ENCODE results near the gene PPP1CB. TPM values are rescaled to one million over a fixed set of nuclear protein-coding genes. Genes with fewer than 3 reads are reported as not detected.

The PPP1CB gene
- total RNA-seq = 428 TPM

DNA sequence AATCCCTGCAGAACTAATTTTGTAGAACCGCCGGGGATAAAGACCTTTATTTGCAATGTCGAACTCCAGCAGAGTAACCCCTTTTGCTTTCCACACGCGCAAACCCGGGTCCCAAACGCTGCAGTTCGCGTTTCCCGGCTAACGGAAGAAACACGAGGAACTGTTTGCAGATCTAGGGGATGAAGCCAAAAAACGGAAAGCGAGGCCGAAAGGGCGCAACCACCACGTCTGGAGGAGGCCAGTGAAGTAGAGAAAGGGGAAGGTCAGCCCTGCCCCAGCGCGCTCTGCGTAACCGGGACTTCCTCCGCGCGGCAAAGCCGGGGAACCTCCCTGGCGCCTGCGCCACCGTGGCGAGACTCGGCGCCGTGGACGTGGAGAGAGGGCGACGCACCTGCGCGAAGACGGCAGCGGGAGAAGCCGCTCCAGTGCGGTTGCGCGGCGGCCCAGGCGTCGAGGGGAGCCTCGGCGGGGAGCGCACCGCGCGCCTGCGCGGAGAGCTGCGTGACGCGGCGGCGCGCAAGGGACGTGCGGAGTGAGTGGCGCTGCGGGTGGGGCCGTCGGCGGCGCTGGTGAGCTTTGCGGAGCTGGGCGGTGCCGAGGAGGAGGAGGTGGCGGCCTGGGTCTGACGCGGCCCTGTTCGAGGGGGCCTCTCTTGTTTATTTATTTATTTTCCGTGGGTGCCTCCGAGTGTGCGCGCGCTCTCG is at the start of gene PPP1CB:
Gene PPP1CB, plus strand, starts transcription at position 579 of the 704 bp plus-strand sequence. CDS start 295 bp downstream, outside the sequence.
- DNase-seq (ENCODE audit: low spot score in 2 of 2) (peak; percentile 90 to 94), FAIRE-seq (no peak)

DNA sequence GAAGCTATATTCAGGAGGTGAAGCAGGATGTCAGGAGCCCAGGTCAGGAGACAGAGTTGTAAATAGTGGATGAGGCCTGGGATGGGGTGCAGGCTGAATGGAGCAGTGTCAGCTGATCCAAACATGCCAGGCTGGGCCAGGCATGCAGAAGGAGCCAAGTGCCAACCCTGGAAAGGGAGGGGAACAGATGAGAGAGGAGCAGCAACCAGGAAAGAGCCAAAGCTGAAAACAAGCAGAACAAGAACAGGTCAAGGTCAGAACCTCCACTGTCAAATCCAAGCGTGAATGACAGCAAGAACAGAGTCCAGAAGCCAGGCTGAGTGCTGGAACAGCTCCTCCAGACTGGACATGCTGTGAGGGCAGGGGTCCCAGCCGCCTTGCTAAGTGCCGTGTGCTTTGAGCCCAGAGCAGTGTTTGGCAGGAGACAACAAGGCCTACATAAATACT is 49.2 kb upstream of the PPP1CB start:
- FAIRE-seq = no peak
- no peak for DNase-seq (ENCODE audit: low spot score in 2 of 2)

DNA sequence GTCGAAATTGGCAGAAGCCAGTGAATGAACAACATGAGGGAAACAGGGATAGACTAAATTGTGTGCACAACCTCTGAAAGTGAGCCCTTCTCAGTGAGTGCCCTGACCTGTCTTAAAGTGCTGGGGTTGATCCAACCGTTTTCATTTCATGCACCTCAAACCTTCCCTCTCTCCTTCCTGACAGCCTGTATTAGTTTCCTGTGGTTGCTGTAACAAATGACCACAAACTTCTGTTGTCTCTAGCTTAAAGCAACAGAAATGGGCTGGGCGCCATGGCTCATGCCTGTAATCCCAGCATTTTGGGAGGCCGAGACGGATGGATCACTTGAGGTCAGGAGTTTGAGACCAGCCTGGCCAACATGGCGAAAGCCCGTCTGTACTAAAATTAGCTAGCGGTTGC is 48.8 kb upstream of the PPP1CB start:
- DNase-seq (ENCODE audit: low spot score in 2 of 2) (no peak), FAIRE-seq (no peak)

DNA sequence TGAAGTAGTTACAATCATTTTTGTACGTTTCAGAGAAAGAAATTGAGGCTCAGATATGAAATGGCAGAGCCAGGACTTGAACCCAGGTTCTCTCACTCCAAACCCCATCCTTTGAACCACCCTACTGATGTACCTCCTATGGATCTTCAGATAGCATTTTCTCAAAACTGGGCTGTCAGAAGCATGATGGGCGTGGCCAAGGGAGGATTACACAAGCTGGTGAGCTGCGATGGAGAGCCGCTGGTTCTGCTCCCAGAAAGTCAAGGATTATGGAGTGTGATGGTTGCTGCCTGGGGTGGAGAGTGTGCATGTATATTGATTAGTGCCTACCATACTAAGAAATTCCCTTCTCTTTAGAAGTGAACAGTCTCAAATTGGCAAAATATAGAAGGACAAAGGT is 47.0 kb upstream of the PPP1CB start:
- no peak for DNase-seq (ENCODE audit: low spot score in 2 of 2)
- FAIRE-seq = no peak

DNA sequence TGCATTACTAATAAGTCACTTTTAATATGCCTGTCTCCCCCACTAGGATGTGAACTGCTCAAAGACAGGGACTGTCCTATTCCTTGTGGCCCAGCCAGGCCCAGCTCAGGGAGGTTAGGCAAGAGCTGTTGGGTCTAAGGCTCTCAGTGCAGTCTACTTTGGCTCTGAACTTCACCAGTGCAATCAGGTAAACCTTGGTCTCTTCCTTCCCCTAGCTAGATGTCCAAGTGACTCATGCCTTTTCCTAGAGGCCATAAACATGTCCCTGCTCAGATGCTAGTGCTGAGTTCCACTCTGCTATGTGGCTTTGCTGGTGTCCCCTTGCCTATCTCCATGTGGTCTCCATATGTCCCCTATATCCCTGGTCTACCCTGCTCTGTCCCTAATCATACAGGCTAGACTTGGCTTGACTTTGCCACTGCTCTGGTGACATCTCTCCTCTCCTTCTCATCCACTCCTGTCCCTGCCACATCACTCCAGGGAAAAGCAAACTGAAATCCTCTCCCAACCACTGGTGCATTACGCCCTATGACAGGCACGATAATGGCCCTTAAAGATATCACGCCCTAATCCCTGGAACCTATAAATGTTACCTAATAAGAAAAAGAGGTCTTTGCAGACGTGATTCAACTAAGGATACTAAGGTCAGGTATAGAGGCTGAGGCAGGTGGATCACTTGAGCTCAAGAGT is 45.7 kb upstream of the PPP1CB start:
- DNase-seq (ENCODE audit: low spot score in 2 of 2) = no peak

DNA sequence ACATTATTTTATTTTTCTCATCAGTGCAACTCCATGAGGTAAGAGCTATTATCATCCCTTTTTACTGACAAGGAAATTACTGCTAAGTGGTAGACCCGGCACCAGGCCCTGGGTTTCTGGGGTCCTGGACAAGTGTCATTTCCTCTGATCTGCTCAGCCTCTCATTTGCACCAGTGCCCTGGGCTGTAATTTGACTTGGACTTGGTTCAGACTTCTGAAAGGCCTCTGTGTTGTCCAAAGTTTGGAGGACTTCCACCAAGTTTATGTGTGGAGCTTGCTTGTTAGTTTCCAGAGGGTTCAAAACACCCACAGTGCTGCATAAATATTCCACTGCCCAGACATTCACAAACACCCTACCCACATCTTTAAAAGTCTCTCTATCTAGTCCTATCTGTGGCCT is 44.0 kb upstream of the PPP1CB start:
- FAIRE-seq (no peak), DNase-seq (ENCODE audit: low spot score in 2 of 2) (peak; percentile 22 to 42)

More for the DNA sequence above, 45.7 kb upstream of the PPP1CB start:
- FAIRE-seq = no peak

DNA sequence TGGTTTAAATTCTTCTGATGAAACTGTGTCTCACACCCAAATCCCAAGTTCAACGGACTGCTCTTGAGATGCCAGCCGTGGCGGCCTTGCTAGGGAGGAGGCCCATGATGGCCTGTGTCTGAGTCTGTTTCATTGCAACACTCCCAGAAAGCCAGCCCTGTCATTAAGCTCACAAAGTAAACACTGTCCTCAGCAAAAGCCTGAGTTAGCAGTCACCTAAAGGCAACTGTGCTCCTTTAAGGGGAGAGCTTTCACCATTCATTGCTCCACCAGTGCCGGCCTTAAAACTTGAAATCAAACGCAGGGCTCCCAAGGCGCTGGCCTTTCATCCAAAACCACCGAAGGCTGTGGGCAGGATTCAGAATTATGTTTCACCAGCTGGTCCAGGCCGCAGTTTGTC is 42.5 kb upstream of the PPP1CB start:
- DNase-seq (ENCODE audit: low spot score in 2 of 2) (no peak), FAIRE-seq (no peak)

DNA sequence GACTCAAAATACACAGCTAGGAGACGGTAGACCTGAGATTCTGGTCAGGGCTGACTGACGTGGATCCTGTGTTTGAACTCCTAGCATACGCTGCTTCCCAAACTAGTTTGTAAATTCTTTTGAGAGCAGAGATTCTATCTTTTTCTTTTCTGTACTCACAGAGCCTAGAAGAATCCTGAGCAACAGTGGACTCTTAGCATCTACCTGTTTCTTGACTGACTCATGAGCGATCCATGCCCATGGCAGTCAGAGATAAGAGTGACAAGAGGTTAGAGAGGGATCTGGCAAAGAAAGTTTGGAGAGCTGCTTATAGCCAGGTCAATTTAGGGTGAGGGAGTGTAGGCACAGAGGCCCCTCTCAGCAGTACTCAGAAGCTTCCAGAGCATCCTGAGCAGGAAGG is 41.1 kb upstream of the PPP1CB start:
- no peak for DNase-seq (ENCODE audit: low spot score in 2 of 2)
- no peak for FAIRE-seq

DNA sequence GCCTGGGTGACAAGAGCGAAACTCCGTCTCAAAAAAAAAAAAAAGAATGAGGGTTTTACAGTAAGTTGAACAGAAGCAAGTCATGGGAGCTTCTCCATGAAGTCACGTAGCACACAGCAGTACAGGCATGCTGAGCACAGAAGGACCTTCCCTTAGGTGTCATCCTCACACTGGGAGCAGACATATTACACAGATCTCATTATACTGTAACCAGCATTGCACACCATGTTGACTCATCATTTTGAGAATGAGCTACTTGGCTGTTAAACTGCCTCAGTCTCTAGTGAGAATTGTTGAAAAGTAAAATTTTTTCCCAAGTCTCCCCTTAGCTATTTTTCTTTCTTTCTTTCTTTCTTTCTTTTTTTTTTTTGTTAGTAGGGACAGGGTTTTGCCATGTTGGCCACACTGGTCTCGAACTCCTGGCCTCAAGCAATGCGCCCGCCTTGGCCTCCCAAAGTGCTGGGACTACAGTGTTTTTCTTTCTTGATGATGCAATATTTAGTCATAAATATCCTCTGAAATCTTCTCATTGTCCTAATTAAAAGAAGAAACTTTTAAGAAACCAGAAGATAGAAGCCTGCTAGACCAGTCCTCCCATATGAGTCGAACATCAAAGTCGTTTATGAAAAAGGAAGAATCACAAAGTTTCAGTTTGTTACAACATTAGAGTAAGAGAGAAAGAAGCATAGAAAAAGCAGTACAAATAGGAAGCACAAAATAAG is 37.9 kb upstream of the PPP1CB start:
- FAIRE-seq (no peak), DNase-seq (ENCODE audit: low spot score in 2 of 2) (no peak)

DNA sequence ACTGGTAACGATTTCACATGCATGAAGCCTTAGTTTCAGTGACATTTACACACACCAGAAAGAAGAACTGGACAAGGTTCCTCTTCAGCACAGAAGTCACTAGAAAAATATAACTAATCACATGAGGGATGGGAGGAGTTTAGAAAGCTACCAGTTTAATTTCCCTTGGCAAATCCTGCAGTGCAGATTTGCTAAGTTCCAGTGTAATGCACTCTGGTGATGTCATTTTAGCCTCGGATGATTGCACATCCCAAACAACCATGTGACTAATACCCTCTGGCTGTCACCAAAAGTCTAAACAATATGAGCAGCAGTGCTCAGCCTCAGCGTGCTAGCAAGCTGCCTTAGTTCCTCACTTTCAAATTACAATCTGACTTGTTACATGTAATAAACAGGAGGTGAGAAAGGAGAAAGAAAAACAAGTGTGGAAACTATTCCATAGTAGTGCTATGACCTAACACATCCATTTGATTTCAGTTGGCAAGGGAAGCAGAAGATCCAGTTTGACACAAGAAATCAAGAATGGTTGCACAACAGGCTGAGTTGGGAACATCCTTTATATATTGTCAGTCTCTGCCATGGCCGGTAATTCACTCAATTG is 35.3 kb upstream of the PPP1CB start:
- DNase-seq (ENCODE audit: low spot score in 2 of 2) = peak in 1 of 2 donors; percentile 37

DNA sequence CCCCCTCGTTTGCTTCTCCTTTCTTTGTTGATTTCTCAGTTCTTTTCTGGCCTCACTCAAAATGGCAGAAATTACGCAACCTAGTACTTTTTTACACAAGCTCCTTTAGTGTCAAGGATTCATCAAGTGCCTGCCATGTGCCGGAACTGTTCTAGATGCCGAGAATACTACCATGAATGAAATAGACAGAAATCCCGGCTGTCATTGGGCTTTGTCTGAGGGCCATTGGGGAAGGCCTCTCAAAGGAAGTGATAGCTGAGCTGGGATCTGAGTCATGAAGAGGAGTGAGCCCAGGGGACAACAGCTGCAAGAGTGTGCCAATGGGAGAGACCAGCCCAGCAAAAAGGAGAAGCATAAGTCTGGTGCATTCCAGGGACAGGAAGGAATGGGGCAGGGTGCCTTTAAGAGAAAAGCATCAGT is 34.3 kb upstream of the PPP1CB start:
- no peak for FAIRE-seq
- DNase-seq (ENCODE audit: low spot score in 2 of 2) = no peak

More for the DNA sequence above, 35.3 kb upstream of the PPP1CB start:
- no peak for FAIRE-seq

DNA sequence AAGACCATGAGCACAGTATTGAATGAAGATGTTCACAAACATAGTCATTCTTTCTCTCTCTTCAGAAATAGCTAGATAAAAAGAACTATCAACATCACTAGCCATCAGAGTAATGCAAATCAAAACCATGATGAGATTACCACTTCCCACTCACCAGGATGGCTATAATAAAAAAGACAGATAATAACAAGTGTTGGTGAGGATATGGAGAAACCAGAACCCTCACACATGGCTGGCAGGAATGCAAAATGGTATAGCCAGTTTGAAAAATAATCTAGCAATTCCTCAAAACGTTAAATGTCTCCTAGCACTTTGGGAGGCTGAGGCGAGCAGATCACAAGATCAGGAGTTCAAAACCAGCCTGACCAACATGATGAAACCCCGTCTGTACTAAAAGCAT is 31.3 kb upstream of the PPP1CB start:
- no peak for FAIRE-seq
- no peak for DNase-seq (ENCODE audit: low spot score in 2 of 2)

DNA sequence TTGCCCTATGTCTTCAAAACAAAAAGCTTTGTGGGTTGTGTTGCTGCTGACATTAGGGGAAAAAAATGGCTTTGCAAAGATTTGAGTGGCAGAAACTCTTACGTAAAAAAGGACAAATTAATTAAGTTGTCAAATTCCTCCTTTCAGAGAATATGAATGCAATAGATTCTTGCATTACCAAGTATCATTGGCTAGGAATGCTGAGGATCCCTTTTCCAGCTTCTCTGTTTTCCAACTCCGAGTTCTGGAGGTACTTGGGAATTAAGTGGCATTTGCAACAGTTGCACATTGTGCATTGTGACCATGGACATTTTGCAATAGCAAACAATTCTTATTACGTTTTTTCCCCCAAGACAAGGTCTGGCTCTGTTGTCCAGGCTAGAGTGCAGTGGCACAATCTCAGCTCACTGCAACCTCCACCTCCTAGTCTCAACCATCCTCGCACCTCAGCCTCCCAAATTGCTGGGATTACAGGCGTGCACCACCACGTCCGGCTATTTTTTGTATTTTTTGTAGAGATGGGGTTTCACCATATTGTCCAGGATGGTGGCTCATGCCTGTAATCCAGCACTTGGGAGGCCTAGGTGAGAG is 29.9 kb upstream of the PPP1CB start:
- DNase-seq (ENCODE audit: low spot score in 2 of 2) (no peak), FAIRE-seq (no peak)

DNA sequence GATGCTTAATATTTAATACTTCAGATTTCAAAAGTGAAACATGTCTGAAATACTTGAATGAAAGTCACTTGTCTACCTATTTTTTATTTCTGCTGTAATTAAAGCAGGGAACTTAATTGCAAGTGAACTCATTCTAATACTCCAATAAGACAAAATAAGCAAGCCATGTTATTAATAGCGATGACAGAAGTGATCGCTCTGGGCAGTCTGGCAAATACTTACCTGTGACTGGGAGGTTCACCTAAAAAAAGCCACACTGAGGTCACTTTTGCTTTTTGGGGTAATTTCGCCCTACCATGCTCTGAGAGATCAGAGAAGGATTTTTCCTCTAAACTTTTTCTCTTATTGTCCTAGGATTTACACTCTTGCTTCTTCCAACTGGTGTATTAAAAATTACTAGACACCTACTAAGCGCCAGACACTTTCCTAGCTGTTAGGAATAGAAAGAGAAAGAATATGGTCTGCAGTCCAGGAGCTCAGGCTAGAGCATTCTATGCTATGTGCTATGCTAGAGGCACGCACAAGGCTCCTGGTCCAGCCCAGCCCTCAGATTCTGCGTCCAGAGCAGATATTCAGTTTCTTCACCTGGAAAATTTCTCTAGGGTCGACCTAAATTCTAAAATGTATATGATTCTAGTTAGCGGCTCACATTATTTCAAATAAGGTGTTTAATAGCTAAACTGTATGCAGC is 26.5 kb upstream of the PPP1CB start:
- no peak for FAIRE-seq
- no peak for DNase-seq (ENCODE audit: low spot score in 2 of 2)

DNA sequence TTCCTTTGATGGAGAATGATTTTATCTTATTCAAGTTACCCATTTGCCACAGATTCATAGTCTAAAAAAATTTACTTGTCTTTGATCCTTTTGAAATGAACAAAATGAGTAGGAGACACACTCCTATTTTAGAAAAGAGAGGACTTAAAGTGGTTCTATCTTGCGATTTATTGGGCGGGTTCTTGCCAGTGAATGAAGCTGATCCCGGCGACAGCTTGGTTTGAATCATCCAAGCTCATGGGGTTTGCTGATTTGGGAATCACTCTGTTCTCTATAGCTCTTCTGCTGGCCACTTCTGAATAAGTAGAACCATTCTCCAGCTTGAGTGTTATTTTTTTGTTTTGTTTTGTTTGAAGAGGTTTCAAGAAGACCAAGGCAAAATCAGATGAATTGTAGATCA is 25.5 kb upstream of the PPP1CB start:
- DNase-seq (ENCODE audit: low spot score in 2 of 2) = no peak
- no peak for FAIRE-seq

DNA sequence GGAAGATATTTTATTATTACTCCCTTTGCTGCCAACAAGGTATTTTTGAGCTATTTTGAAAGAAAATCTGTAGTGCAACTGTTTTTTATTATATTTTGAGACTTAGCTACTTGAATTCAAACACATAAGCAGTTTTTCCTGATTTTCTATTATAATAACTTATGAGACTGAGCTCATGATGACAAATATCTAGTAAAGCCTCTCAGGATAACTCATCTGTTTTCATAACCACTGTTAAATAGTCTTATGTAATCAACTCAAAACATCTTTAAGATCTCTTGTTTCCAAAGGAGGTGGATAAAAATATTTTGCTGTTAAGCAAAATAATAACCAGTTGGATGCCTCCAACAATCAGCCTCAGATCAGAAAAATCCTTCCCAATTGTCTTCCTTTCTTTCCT is 21.9 kb upstream of the PPP1CB start:
- FAIRE-seq (no peak), DNase-seq (ENCODE audit: low spot score in 2 of 2) (no peak)

DNA sequence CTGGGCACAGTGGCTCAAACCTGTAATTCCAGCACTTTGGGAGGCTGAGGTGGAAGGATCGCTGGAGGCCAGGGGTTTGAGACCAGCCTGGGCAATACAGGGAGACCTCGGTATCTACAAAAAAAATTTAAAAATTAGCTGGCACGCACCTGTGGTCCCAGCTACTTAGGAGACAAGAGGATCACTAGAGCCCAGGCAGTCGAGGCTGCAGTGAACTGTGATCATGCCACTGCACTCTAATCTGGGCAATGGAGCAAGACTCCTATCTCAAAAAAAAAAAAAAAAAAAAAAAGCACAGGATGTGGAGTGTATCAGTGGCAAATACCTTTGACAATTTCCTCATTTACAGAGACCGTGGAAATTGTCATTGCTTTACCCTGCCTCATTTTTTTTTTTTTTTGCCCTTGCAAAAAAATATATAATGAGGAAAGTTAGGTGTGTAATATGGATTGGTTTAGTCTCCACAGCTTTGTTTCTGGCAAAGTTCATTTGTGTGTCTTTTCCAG is 20.9 kb upstream of the PPP1CB start:
- DNase-seq (ENCODE audit: low spot score in 2 of 2) = no peak
- FAIRE-seq = no peak

DNA sequence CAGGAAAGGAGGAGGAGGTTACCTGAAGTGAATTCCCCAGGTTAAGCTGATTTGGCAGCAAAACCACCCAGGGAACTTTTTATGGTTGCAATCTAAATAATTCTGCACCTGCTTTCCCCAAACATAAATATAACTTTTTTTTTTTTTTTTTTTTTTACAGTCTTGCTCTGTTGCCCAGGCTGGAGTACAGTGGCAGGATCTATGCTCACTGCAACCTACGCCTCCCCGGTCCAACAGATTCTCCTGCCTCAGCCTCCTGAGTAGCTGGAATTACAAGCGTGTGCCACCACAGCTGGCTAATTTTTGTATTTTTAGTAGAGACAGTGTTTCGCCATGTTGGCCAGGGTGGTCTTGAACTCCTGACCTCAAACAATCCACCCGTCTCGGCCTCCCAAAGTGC is 16.1 kb upstream of the PPP1CB start:
- DNase-seq (ENCODE audit: low spot score in 2 of 2) (no peak), FAIRE-seq (no peak)

DNA sequence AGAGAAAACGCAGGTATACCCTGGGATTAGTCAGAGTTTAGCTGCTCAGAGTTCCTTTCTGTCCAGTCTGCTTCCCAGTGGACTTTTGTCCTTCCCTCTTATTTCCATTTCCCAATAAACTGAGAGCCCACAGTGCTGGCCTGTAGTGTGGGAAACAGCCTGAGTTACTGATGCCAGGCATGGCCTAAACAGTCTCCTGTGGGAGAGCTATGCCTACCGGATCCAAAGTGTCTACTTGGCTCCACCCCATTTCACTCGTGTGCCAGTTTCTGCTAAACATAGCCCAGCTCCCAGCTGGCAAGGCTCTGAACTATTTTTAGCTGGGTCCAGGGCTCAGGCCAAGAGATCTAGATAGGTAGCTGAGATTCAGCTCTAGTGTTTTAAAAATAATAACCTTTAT is 15.6 kb upstream of the PPP1CB start:
- FAIRE-seq (no peak), DNase-seq (ENCODE audit: low spot score in 2 of 2) (no peak)

DNA sequence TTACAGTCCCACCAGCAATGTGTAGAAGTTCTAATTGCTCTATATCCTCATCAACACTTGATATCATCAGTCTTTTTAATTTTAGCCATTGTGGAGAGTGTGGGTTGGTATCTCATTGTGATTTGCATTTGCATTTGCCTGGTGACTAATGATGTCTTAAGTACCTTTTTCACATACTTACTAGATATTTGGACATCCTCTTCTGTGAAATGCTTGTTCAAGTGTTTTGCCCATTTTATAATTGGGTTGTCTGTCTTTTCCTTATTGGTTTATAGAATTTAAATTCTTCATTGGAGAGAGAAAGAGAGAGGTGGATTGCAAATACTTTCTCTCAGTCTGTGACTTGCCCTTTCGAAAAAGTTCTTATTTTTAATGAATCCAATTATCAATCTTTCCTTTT is 14.0 kb upstream of the PPP1CB start:
- FAIRE-seq (no peak), DNase-seq (ENCODE audit: low spot score in 2 of 2) (no peak)
